CD4-positive, alpha-beta T cell (primary cell): ENCODE measurements around the gene ZNF385D. TPM values are rescaled to one million over a fixed set of nuclear protein-coding genes. Genes with fewer than 3 reads are reported as not detected.

ENCODE experiments used
- ATAC-seq: fragments of 200-7000 bp; cut with Tn5 transposase; one replicate; pipeline ENCODE4 v1.10.0; 2022; ENCODE audit warnings: mild to moderate bottlenecking; ENCODE audit not compliant: poor library complexity
- CTCF ChIA-PET: fragments of 350-600 bp; sonication (Branson Sonifier 250); formaldehyde crosslinking; loops from one replicate; lab custom pipeline; 2021; ENCODE audit warnings: antibody characterized with exemption, inconsistent platforms; lab: Charles Lee
- POLR2A ChIA-PET: fragments of 350-600 bp; sonication (Branson Sonifier 250); formaldehyde crosslinking; loops from one replicate; lab custom pipeline; 2021; ENCODE audit warnings: antibody characterized with exemption, inconsistent platforms; lab: Charles Lee
- DNase-seq, 14 experiments: peaks; one replicate each; pipeline ENCODE4 v3.0.0-alpha.2; 2013 to 2020; ENCODE audit warnings: mixed read lengths in 2 of 14
- H3K27ac ChIP-seq, 2 donors: one replicate each; pipeline versions ENCODE4 v1.5.1 to v1.7.0; 2013; ENCODE audit warnings: low read length in 2 of 2, low read depth in 1 of 2, mild to moderate bottlenecking in 1 of 2
- H3K27me3 ChIP-seq, 2 experiments: 1 replicate in 1 of 2; 2 replicates in 1 of 2; pipeline versions ENCODE4 v1.6.1 to v1.7.0; 2013; ENCODE audit warnings: low read length in 2 of 2, control low read depth in 1 of 2, mild to moderate bottlenecking in 1 of 2, moderate library complexity in 1 of 2; ENCODE audit not compliant: insufficient read depth in 2 of 2, control insufficient read depth in 1 of 2
- H3K36me3 ChIP-seq: one replicate; pipeline ENCODE4 v1.6.1; 2013; ENCODE audit warnings: low read length, control low read depth; ENCODE audit not compliant: insufficient read depth
- H3K4me1 ChIP-seq: one replicate; pipeline ENCODE4 v1.6.1; 2013; ENCODE audit warnings: low read length, control low read depth; ENCODE audit not compliant: insufficient read depth
- H3K4me3 ChIP-seq: one replicate; pipeline ENCODE4 v1.5.1; 2013; ENCODE audit warnings: mild to moderate bottlenecking, low read length, moderate library complexity
- H3K9me3 ChIP-seq, 2 experiments: 1 replicate in 1 of 2; 2 replicates in 1 of 2; pipeline versions ENCODE4 v1.6.1 to v1.7.0; 2013; ENCODE audit warnings: low read length in 2 of 2, mild to moderate bottlenecking in 2 of 2, control low read depth in 1 of 2, moderate library complexity in 1 of 2; ENCODE audit not compliant: control insufficient read depth in 1 of 2, insufficient read depth in 1 of 2
- H3K27ac Mint-ChIP-seq: one replicate; pipeline ENCODE4 v1.8.0; 2020; ENCODE audit warnings: mixed read lengths
- H3K27me3 Mint-ChIP-seq: one replicate; pipeline ENCODE4 v1.8.0; 2021; ENCODE audit warnings: mixed read lengths
- H3K36me3 Mint-ChIP-seq: one replicate; pipeline ENCODE4 v1.8.0; 2021; ENCODE audit warnings: low read depth, mixed read lengths
- H3K4me1 Mint-ChIP-seq: one replicate; pipeline ENCODE4 v1.8.0; 2021; ENCODE audit warnings: low read depth, mixed read lengths
- H3K4me3 Mint-ChIP-seq: one replicate; pipeline ENCODE4 v1.8.0; 2020; ENCODE audit warnings: mild to moderate bottlenecking, mixed read lengths
- H3K9me3 Mint-ChIP-seq: one replicate; pipeline ENCODE4 v1.8.0; 2020; ENCODE audit warnings: mixed read lengths
- intact Hi-C, 2 experiments: fragments of 100-400 bp; cut with DNase I in 1 of 2; cut with micrococcal nuclease in 1 of 2; formaldehyde crosslinking; loops; one replicate each; pipeline versions ENCODE4 v1.15.1 to v1.9.0; 2023 to 2025; cut with DNase I, micrococcal nuclease
- total RNA-seq, 174 experiments: library from RNA in 2 of 174; stranded (reverse) in 2 of 174; gene quantifications; one replicate each; pipeline ENCODE4 v1.2.3 and lab custom pipeline; 2021 to 2026
- TF ChIP-seq, protein P1 (sequence below): fragments of 200-600 bp; IDR thresholded peaks from one replicate; pipeline ENCODE4 v1.8.0; 2022; ENCODE audit warnings: antibody characterized with exemption, mild to moderate bottlenecking

Gene ZNF385D
- total RNA-seq, 2 experiments from 2014 or later: not detected

DNA sequence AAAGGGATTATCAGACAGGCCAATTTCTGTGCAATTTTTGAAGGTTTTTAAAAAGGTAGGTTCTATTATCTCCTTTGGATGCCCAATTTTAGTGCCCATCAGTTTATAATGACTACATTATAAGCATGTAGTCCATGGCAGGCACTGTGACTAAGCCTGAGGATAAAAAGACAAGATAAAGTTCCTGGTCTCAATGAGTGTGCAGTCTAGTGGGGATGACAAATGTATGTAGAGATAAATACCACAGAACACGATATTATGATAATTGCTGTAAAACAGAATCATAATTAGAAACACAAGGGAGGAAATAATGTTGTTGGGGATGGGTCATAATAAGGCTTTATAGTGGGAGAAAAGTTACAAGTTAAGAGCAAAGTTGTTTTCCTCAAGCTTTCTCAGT, 163.1 kb downstream of the ZNF385D start:
- peaks cover 5% of the 10 kb centered on the region for H3K9me3 Mint-ChIP-seq
- Histone ChIP-seq H3K36me3 (no peaks in the 10 kb centered on the region), H3K27me3 (no peaks in the 10 kb centered on the region), H3K4me1 (no peaks in the 10 kb centered on the region), H3K9me3 (peaks cover 0 to under 1% of the 10 kb centered on the region in 2 experiments), H3K27ac (no peak overlapping the region), H3K4me3 (no peak overlapping the region)
- H3K27me3 Mint-ChIP-seq: no peaks in the 10 kb centered on the region
- DNase-seq (no peak), ATAC-seq (no peak)
- intact Hi-C loops: no loop called here
- H3K36me3 Mint-ChIP-seq: no peaks in the 10 kb centered on the region
- ChIA-PET POLR2A (no interaction called here), CTCF (no interaction called here)
- no peak overlapping the region for H3K4me3 Mint-ChIP-seq
- H3K4me1 Mint-ChIP-seq: no peaks in the 10 kb centered on the region
- TF ChIP-seq, protein P1, sequence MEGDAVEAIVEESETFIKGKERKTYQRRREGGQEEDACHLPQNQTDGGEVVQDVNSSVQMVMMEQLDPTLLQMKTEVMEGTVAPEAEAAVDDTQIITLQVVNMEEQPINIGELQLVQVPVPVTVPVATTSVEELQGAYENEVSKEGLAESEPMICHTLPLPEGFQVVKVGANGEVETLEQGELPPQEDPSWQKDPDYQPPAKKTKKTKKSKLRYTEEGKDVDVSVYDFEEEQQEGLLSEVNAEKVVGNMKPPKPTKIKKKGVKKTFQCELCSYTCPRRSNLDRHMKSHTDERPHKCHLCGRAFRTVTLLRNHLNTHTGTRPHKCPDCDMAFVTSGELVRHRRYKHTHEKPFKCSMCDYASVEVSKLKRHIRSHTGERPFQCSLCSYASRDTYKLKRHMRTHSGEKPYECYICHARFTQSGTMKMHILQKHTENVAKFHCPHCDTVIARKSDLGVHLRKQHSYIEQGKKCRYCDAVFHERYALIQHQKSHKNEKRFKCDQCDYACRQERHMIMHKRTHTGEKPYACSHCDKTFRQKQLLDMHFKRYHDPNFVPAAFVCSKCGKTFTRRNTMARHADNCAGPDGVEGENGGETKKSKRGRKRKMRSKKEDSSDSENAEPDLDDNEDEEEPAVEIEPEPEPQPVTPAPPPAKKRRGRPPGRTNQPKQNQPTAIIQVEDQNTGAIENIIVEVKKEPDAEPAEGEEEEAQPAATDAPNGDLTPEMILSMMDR: no peak
- no peak overlapping the region for H3K27ac Mint-ChIP-seq

DNA sequence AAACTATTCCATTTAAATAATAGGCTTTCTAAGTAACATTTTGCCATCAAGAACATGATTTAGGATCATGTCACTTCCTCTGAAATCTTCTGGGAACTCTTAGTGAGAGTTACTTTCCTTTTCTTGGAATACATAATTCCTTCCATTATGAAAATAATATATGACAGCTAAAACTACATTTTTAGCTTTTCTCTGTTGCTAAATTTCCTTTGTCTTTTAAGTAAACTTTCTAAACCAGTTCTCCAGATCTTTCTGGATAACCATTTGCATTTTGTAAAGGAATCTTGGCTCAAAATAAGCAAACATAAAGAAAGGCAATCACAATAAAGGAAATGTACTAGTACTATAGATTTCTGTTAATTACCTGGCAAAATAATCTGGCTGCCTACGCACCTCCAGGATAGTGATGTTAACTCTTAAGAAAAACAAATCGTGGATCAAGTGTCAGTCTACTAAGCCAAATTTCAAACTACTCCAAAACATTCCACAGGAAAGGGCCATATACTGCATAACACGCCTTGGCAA, 165.7 kb downstream of the ZNF385D start:
- Histone ChIP-seq H3K27me3 (no peaks in the 10 kb centered on the region), H3K4me1 (no peaks in the 10 kb centered on the region), H3K9me3 (peaks cover 4% of the 10 kb centered on the region in 2 experiments), H3K4me3 (no peak overlapping the region), H3K36me3 (no peaks in the 10 kb centered on the region), H3K27ac (no peak overlapping the region)
- Mint-ChIP-seq H3K36me3 (no peaks in the 10 kb centered on the region), H3K4me3 (no peak overlapping the region), H3K9me3 (peaks cover 5% of the 10 kb centered on the region), H3K4me1 (no peaks in the 10 kb centered on the region), H3K27me3 (no peaks in the 10 kb centered on the region), H3K27ac (no peak overlapping the region)
- intact Hi-C loops: no loop called here
- TF ChIP-seq, protein P1: no peak
- no peak for DNase-seq
- ChIA-PET CTCF (no interaction called here), POLR2A (no interaction called here)
- ATAC-seq: no peak

DNA sequence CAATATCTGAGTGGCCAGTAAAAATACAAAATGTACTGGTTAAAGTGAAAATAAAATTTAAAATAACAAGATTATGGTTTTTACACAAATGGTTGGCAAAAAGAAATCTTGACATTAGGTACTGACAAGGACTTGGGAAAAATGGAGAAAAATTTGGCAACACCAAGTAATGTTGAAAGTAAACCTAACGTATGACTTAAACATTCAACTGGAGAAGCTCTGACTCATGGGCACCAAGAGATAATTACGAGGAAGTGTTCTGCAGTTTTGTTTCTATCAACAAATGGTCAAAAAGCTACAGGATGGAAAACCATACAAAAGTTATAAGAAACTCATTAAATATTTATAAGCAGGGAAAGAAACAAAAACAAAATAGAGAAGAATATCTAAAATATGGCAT, 177.7 kb downstream of the ZNF385D start:
- Mint-ChIP-seq H3K36me3 (no peaks in the 10 kb centered on the region), H3K4me1 (no peaks in the 10 kb centered on the region), H3K9me3 (peaks cover 10% of the 10 kb centered on the region), H3K27me3 (no peaks in the 10 kb centered on the region), H3K27ac (no peak overlapping the region), H3K4me3 (no peak overlapping the region)
- TF ChIP-seq, protein P1: no peak
- POLR2A ChIA-PET: no interaction called here
- H3K36me3 ChIP-seq: no peaks in the 10 kb centered on the region
- no peaks in the 10 kb centered on the region for H3K27me3 ChIP-seq
- H3K4me3 ChIP-seq: no peak overlapping the region
- no peak overlapping the region for H3K27ac ChIP-seq
- ATAC-seq: no peak
- CTCF ChIA-PET: interaction anchor here (0.7 kb wide), 1 partner anchor 275 kb away, joined by 3 read pairs; no protein-coding TSS in a partner anchor
- no peak for DNase-seq
- H3K4me1 ChIP-seq: no peaks in the 10 kb centered on the region
- no peaks in the 10 kb centered on the region for H3K9me3 ChIP-seq
- intact Hi-C loops: no loop called here
